Stimulated activated CD8-positive, alpha-beta memory T cell treated with anti-CD3 and anti-CD28 coated beads, Interleukin-4, amount 100 ng/mL, for 48 hours (primary cell): Measurements from ENCODE around the gene SLC40A1.

Experiments
- DNase-seq: peaks from one replicate; pipeline ENCODE4 v3.0.0-alpha.2; 2020

Gene SLC40A1

GRCh38 chr2:189595417-189595816, 14.8 kb upstream of the SLC40A1 start:
- DNase-seq: no peak

- DNase-seq: no peak
Measured at GRCh38 chr2:189594305-189594704, 13.7 kb upstream of the SLC40A1 start.

GRCh38 chr2:189593115-189593514, 12.5 kb upstream of the SLC40A1 start:
- no peak for DNase-seq

GRCh38 chr2:189592353-189592984, 11.9 kb upstream of the SLC40A1 start:
- DNase-seq: no peak

DNA sequence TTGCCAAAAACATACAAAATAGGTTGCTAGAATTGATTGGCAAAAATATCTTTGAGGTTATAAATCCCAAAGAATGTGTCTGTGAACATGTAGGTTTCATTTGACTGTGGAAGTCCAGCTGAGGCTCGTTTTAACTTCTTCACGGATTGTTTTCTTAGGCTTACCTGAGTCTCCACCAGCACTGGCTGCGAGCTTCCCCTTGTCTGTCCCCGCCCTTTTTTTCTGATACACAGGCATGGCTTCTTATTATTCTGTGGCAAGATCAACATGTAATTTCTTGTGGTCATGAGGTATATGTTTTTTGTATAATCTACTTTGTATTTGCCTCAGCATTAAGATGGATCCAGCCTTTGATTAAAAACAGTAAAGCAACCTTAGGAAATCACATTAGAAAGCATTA, 7.2 kb upstream of the SLC40A1 start:
- no peak for DNase-seq

- DNase-seq: no peak
Measured at GRCh38 chr2:189585226-189585756, 4.7 kb upstream of the SLC40A1 start.

- DNase-seq: no peak
Measured at GRCh38 chr2:189584686-189585085, 4.1 kb upstream of the SLC40A1 start.

- DNase-seq: no peak
Measured at GRCh38 chr2:189583227-189584198, 2.9 kb upstream of the SLC40A1 start.

DNA sequence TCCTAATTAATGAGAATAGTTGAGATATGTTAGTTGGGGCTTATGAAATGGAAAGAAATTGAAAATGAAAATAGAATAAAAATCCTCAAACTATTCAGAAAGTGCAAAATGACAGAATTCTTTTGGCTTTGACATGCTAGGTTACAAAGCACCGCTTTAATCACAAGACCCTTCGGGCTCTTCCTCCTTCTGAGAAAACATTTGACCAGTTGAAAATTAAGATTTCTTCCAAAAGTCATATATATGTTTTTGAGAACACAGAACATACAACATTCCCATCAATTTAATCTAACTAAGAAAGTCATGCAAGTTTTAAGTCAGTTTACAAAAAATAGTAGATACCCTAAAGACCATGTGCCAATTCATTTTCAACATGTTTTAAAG, 2.2 kb upstream of the SLC40A1 start:
- DNase-seq: no peak

GRCh38 chr2:189582140-189582808, 1.7 kb upstream of the SLC40A1 start:
- no peak for DNase-seq

GRCh38 chr2:189581354-189582139, 961 bp upstream of the SLC40A1 start:
- no peak for DNase-seq

DNA sequence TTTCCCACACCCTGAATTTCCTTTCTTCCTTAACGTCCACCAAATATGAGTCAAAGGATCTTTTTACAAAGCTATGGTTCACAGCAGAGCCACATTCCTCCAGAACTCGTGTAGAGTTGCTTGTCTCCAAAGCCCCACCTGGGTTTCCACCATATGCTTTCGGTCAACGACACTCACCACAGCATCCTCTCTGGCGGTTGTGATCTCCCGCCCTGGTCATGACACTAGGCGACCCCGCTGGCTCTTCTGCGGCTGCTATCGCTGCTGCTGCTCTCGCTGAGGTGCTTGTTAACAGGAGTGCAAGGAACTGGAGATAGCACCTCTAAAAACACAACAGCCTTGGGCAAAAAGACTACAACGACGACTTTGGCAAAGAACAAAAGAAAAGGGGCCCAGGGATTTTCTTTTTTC, 340 bp downstream of the SLC40A1 start:
- peak; percentile 40 for DNase-seq

- DNase-seq: no peak
Measured at GRCh38 chr2:189579585-189580186, 900 bp downstream of the SLC40A1 start.

DNA sequence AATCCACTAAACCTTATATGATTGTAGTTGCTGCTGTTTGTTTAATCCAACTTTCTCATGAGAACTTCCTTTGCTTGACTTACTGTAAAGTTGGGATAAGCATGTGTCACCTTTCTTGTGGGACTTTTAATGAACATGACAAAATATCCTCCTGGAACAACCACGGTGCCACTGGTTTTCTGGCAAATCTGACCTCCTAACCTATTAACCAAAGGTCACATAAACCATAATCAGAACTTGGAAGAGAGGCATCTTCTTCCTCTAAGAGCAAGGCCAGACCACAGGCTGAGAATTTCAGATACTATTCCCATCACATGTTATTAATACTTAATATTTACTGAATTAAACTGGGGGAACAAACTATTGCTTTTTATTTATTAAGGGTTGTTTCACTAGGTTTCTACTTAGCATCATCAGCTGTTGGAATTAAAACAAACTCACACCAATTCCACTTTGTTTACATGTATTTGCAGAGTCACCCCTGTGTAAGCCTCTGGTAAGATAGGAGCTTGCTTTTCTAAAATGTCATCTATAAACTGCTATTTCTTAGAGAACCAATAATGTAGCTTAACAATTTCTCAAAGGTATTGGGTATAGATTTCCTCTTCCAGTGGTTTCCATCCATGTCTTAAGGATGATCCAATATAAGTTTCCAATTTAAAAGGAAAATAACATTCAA, 2.2 kb downstream of the SLC40A1 start:
- no peak for DNase-seq

GRCh38 chr2:189577121-189577520, 3.5 kb downstream of the SLC40A1 start:
- no peak for DNase-seq

DNA sequence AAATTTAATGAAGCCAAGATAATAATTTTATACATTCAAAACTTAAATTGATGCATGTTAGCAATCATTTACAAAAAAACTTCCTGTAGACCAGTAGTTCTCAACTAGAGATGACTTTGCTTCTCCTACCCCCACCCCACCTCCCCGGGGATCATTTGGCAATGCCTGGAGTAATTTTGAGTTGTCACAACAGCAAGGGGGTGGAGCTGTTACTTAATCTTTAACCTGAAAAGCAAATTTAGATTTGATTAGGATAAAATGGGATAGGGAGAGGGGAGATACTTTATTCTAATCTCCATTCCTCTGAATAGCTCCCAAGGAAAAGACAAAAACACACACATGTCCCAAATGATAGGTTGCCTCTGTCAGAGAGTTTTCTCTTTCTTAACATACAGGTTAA, 4.2 kb downstream of the SLC40A1 start:
- no peak for DNase-seq

GRCh38 chr2:189574793-189575475, 5.7 kb downstream of the SLC40A1 start:
- DNase-seq: no peak

- DNase-seq: no peak
Measured at GRCh38 chr2:189570570-189571031, 10.0 kb downstream of the SLC40A1 start.

GRCh38 chr2:189569295-189569910, 11.2 kb downstream of the SLC40A1 start:
- no peak for DNase-seq

- no peak for DNase-seq
Measured at GRCh38 chr2:189566046-189566445, 14.5 kb downstream of the SLC40A1 start.
